AG10803 (cell line): ENCODE data around the gene TTC27.

ENCODE experiments used
- DNase-seq: peaks from one replicate; pipeline ENCODE4 v3.0.0; 2010; ENCODE audit warnings: low read depth
- H3K4me3 ChIP-seq: 2 replicates; pipeline ENCODE4 v1.5.1; 2011; ENCODE audit warnings: mild to moderate bottlenecking, low read length, control low read depth
- CTCF ChIP-seq: conservative IDR thresholded peaks from 2 replicates; pipeline ENCODE4 v1.5.1; 2011; ENCODE audit warnings: mild to moderate bottlenecking, low read length, control low read depth, inconsistent platforms

TTC27 gene

GRCh38 chr2:32691678-32692077, 63.8 kb downstream of the TTC27 start:
- no peak overlapping the region for H3K4me3 ChIP-seq
- DNase-seq = no peak
- TF ChIP-seq CTCF = no peak

- no peak for TF ChIP-seq CTCF
- DNase-seq = no peak
Observed at GRCh38 chr2:32696439-32696838, 68.6 kb downstream of the TTC27 start.

GRCh38 chr2:32697156-32697555, 69.3 kb downstream of the TTC27 start:
- H3K4me3 ChIP-seq = no peak overlapping the region
- peak; percentile 84 for DNase-seq
- TF ChIP-seq CTCF = no peak

More at GRCh38 chr2:32696439-32696838, 68.6 kb downstream of the TTC27 start:
- no peak overlapping the region for H3K4me3 ChIP-seq

GRCh38 chr2:32699151-32699550, 71.3 kb downstream of the TTC27 start:
- no peak overlapping the region for H3K4me3 ChIP-seq
- DNase-seq = no peak
- TF ChIP-seq CTCF = no peak

GRCh38 chr2:32701806-32702205, 74.0 kb downstream of the TTC27 start:
- no peak for TF ChIP-seq CTCF
- no peak for DNase-seq
- H3K4me3 ChIP-seq = no peak overlapping the region

GRCh38 chr2:32702303-32703064, 74.6 kb downstream of the TTC27 start:
- no peak for DNase-seq
- no peak for TF ChIP-seq CTCF
- H3K4me3 ChIP-seq = no peak overlapping the region

GRCh38 chr2:32706815-32707579, 79.1 kb downstream of the TTC27 start:
- DNase-seq = no peak
- H3K4me3 ChIP-seq = no peak overlapping the region
- no peak for TF ChIP-seq CTCF
